ENCODE data around the gene ANK3.

ANK3 gene

DNA sequence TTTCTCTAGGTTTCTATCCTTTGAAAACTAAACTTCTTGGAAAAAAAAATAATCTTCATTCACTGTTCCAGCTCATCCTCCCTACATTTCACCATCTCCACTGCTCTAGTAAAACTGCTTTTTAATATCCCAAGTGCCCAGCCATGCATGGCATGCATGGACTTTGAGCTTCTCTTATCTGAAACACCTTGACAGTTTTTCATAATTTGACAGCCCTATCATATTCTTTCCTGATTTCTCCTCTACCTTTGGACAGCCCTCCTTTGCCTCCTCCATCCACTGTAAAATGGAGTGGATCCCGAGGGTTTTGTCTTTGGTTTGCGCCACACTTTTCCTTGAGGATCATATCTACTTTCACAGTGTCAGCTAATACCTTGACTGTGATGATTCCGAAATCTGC lies 212.8 kb downstream of the ANK3 start:
- H3K4me3 ChIP-seq (ENCODE audit: control insufficient read depth, low read depth, low read length) = no peak overlapping the region
- TF ChIP-seq, protein P1, sequence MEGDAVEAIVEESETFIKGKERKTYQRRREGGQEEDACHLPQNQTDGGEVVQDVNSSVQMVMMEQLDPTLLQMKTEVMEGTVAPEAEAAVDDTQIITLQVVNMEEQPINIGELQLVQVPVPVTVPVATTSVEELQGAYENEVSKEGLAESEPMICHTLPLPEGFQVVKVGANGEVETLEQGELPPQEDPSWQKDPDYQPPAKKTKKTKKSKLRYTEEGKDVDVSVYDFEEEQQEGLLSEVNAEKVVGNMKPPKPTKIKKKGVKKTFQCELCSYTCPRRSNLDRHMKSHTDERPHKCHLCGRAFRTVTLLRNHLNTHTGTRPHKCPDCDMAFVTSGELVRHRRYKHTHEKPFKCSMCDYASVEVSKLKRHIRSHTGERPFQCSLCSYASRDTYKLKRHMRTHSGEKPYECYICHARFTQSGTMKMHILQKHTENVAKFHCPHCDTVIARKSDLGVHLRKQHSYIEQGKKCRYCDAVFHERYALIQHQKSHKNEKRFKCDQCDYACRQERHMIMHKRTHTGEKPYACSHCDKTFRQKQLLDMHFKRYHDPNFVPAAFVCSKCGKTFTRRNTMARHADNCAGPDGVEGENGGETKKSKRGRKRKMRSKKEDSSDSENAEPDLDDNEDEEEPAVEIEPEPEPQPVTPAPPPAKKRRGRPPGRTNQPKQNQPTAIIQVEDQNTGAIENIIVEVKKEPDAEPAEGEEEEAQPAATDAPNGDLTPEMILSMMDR (IDR thresholded peaks at IDR 0.05; ENCODE audit: control insufficient read depth, insufficient read depth, low read depth, low read length, missing control alignments) = no peak

DNA sequence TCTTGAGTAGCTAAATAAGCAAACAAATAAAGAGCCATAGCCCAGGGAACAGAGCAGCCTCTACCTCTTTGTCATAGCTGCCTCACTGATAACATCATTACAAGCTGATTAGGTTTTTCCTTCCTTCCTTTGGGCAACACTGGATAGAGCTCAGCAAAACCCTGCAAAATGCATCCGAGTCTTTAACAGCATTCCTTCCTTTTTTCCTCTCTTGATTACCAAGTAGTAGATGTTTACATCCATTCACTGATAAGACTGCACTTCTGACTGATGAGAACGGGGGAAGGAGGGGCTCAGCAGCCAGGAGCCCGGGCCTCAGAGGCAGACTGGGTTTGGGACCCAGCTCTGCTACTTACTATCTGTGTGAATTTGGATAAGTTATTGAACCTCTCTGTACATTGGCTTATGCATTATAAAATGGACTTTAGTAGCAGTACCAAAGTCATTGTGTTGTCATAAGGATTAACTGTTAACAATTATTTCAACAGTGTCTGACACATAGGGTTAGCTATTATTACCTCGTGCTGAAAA lies 214.2 kb downstream of the ANK3 start:
- H3K4me3 ChIP-seq (ENCODE audit: control insufficient read depth, low read depth, low read length) = no peak overlapping the region
- TF ChIP-seq, protein P1 (IDR thresholded peaks at IDR 0.05; ENCODE audit: control insufficient read depth, insufficient read depth, low read depth, low read length, missing control alignments) = no peak
- no peak for DNase-seq (ENCODE audit: low read depth)

More for the DNA sequence above, 212.8 kb downstream of the ANK3 start:
- DNase-seq (ENCODE audit: low read depth) = no peak

DNA sequence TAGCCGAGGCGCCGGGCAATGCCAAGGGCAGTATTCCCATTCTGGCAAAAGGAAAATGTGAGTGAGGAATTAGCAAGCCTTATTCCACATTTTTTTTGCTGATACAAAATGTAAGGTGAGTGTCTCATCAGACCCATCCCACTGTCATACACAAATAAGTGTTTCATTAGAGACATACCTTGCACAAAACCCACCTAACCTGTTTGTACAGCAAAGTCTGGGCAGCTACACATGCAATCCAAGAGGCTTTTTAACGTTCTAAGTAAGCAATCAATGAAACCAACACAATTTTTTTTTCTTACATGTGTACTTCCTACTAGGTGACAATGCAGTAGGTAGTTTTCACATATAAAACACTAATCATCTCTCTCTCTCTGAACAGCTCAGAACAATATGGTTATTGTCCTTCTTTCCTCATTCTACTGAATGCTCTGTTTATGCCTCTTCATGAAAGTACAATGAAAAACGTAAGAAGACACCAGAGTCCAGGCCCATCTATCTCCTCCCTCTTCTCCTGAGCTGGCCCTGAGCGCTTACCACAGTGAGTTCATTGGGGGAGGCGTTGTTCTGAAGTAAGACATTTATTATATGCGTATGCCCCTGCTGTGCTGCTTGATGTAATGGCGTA lies 217.2 kb downstream of the ANK3 start:
- H3K4me3 ChIP-seq (ENCODE audit: control insufficient read depth, low read depth, low read length) = no peak overlapping the region
- DNase-seq (ENCODE audit: low read depth) = no peak
- TF ChIP-seq, protein P1 (IDR thresholded peaks at IDR 0.05; ENCODE audit: control insufficient read depth, insufficient read depth, low read depth, low read length, missing control alignments) = no peak

DNA sequence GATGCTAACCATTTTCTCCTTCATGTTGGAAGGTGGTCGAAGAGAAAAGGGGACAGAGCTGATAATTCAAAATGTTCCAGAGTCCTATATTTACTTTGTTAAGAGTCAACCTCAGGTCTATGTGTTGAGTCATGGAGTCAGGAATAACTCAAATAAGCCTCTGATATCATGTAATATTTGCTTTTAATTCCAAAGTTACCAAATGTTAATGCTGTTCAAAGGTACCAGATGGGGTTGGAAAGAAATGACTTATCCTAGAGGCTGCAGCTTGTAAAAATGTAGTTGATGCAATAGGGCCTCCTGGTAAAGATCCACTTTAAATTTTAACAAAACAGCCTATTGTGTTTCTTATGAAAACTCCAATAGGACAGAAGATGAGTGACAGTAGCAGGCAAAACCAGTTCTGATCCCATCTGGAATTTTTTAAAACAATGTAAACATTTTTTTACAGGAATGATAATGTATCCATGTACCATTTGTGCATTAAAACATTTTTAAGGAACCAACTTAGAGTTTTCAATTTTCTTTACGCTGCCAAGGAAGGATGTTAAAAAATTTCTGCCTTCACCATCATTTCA lies 218.2 kb downstream of the ANK3 start:
- TF ChIP-seq, protein P1 (IDR thresholded peaks at IDR 0.05; ENCODE audit: control insufficient read depth, insufficient read depth, low read depth, low read length, missing control alignments) = no peak
- DNase-seq (ENCODE audit: low read depth) = peak; percentile 11

DNA sequence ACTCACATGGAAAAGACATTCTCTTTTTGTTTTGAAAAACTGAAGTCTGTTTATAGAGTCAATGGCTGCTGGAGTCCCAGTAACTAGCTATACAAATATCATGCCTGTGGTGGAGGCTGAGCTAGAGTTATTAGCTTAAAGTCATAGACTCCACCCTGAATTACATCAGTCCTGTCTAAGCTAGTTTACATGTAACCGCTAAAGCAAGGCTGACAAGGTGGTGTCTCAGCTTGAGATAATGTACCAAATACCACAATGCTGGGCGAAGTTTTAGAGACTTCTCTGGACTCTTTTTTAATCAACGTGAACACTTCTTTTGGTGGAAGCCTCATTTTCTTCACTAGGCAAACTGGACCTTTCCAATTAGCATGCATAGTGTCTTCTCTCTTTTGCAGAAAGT lies 219.4 kb downstream of the ANK3 start:
- H3K4me3 ChIP-seq (ENCODE audit: control insufficient read depth, low read depth, low read length) = no peak overlapping the region
- TF ChIP-seq, protein P1 (IDR thresholded peaks at IDR 0.05; ENCODE audit: control insufficient read depth, insufficient read depth, low read depth, low read length, missing control alignments) = no peak
- DNase-seq (ENCODE audit: low read depth) = no peak

More for the DNA sequence above, 218.2 kb downstream of the ANK3 start:
- no peak overlapping the region for H3K4me3 ChIP-seq (ENCODE audit: control insufficient read depth, low read depth, low read length)

DNA sequence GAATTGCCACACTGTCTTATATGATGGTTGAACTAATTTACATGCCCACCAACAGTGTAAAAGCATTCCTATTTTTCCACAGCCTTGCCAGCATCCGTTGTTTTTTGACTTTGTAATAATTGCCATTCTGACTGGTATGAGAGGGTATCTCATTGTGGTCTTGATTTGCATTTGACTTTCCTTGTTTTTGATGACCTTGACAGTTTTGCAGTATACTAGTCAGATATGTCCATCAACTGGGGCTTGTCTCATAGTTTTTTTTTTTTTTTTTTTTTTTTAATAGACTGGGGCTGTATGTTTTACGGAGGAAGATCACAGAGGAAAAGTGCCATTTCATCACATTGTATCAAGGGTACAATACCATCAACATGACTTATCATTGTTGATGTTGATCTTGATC lies 220.6 kb downstream of the ANK3 start:
- TF ChIP-seq, protein P1 (IDR thresholded peaks at IDR 0.05; ENCODE audit: control insufficient read depth, insufficient read depth, low read depth, low read length, missing control alignments) = no peak
- no peak for DNase-seq (ENCODE audit: low read depth)
- H3K4me3 ChIP-seq (ENCODE audit: control insufficient read depth, low read depth, low read length) = no peak overlapping the region

Measured in AG09309 (cell line).